Sigmoid colon (tissue), 3 donors: ENCODE results near the gene PLA2G4D.

Experiments used
- CTCF ChIP-seq, 4 experiments: fragments of 450-650 bp in 3 of 4; fragments of 200-600 bp in 1 of 4; IDR thresholded peaks; one replicate each; pipeline ENCODE4 v1.5.1; 2016 to 2019; ENCODE audit warnings: antibody characterized with exemption in 4 of 4, mild to moderate bottlenecking in 3 of 4, moderate library complexity in 2 of 4
- POLR2A ChIP-seq, 2 donors: fragments of 450-650 bp; IDR thresholded peaks; one replicate each; pipeline ENCODE4 v1.6.1; 2016; ENCODE audit warnings: antibody characterized with exemption in 2 of 2, mild to moderate bottlenecking in 2 of 2, moderate library complexity in 2 of 2

GRCh38 chr15:42048821-42049200 is 45.6 kb downstream of the PLA2G4D start:
- TF ChIP-seq POLR2A (IDR thresholded peaks at IDR 0.05) (no peak), CTCF (IDR thresholded peaks at IDR 0.05) (no peak)
